DOHH2 (cell line): Measurements from ENCODE around the gene SEMA4D.

Experiments
- H3F3A ChIP-seq: fragments of 200-600 bp; sonication (generic), shearing (Covaris generic); 2 replicates; pipeline ENCODE4 v1.6.0; 2016; ENCODE audit warnings: antibody characterized with exemption, mild to moderate bottlenecking; ENCODE audit not compliant: control insufficient read depth, insufficient read depth
- H3K27ac ChIP-seq: fragments of 200-600 bp; sonication (generic); 2 replicates; pipeline ENCODE4 v1.5.1; 2014; ENCODE audit warnings: low read depth, mild to moderate bottlenecking, low read length, moderate library complexity
- H3K27me3 ChIP-seq: fragments of 200-600 bp; sonication (generic); 2 replicates; pipeline ENCODE4 v1.6.1; 2014; ENCODE audit warnings: mild to moderate bottlenecking, low read length, mixed read lengths; ENCODE audit not compliant: control insufficient read depth
- H3K36me3 ChIP-seq: fragments of 200-600 bp; sonication (generic); 2 replicates; pipeline ENCODE4 v1.6.1; 2014; ENCODE audit warnings: mild to moderate bottlenecking, low read length, moderate library complexity, mixed read lengths; ENCODE audit not compliant: control insufficient read depth
- H3K4me1 ChIP-seq: fragments of 200-600 bp; sonication (generic); 2 replicates; pipeline ENCODE4 v1.6.1; 2014; ENCODE audit warnings: mild to moderate bottlenecking, low read length, mixed read lengths; ENCODE audit not compliant: control insufficient read depth
- H3K4me2 ChIP-seq: fragments of 200-600 bp; sonication (generic); 2 replicates; pipeline ENCODE4 v1.6.0; 2014; ENCODE audit warnings: mild to moderate bottlenecking, low read length, moderate library complexity
- H3K4me3 ChIP-seq: fragments of 200-600 bp; sonication (generic); 2 replicates; pipeline ENCODE4 v1.5.1; 2014; ENCODE audit warnings: mild to moderate bottlenecking, low read length, mixed read lengths
- H3K79me2 ChIP-seq: fragments of 200-600 bp; sonication (generic); 2 replicates; pipeline ENCODE4 v1.6.1; 2014; ENCODE audit warnings: mild to moderate bottlenecking, low read length, mixed read lengths; ENCODE audit not compliant: control insufficient read depth
- H3K9me2 ChIP-seq: fragments of 200-600 bp; sonication (generic); replicated peaks from 2 replicates; pipeline ENCODE4 v1.6.1; 2014; ENCODE audit warnings: mild to moderate bottlenecking, low read length, mixed read lengths; ENCODE audit not compliant: control insufficient read depth
- H3K9me3 ChIP-seq: fragments of 200-600 bp; sonication (generic); 2 replicates; pipeline ENCODE4 v1.6.1; 2014; ENCODE audit warnings: antibody characterized with exemption, low read length, mixed read lengths; ENCODE audit not compliant: control insufficient read depth, insufficient read depth
- H4K20me1 ChIP-seq: fragments of 200-600 bp; sonication (generic); 2 replicates; pipeline ENCODE4 v1.6.0; 2014; ENCODE audit warnings: low read depth, mild to moderate bottlenecking, antibody characterized with exemption, low read length, moderate library complexity; ENCODE audit not compliant: control insufficient read depth, insufficient read depth
- CTCF ChIP-seq: fragments of 200-600 bp; sonication (generic); IDR thresholded peaks from one replicate; pipeline ENCODE4 v1.5.1; 2014; ENCODE audit warnings: antibody characterized with exemption, mild to moderate bottlenecking, low read depth, low read length; ENCODE audit not compliant: poor library complexity, severe bottlenecking
- EZH2phosphoT487 ChIP-seq: fragments of 200-600 bp; sonication (generic); IDR thresholded peaks from 2 replicates; pipeline ENCODE4 v1.6.1; 2017; ENCODE audit warnings: borderline replicate concordance, mild to moderate bottlenecking, antibody characterized with exemption, low read length, moderate library complexity, mixed read lengths

The SEMA4D gene

GRCh38 chr9:89529243-89530035 is 31.5 kb upstream of the SEMA4D start:
- Histone ChIP-seq H3K9me3 (no peaks in the 10 kb centered on the region), H3K36me3 (no peaks in the 10 kb centered on the region), H3K9me2 (no peaks in the 10 kb centered on the region), H3K4me2 (no peak overlapping the region), H3F3A (no peaks in the 10 kb centered on the region), H3K4me1 (peaks cover 7% of the 10 kb centered on the region), H3K27me3 (peaks cover 19% of the 10 kb centered on the region; the same call in 1 of the 2 replicates), H4K20me1 (no peaks in the 10 kb centered on the region), H3K4me3 (no peak overlapping the region), H3K27ac (no peak overlapping the region), H3K79me2 (no peaks in the 10 kb centered on the region)
- TF ChIP-seq EZH2phosphoT487 (no peak), CTCF (no peak)

- H3F3A ChIP-seq, result no peaks in the 10 kb centered on the region
- no peaks in the 10 kb centered on the region for H3K9me3 ChIP-seq
- H3K27ac ChIP-seq, result no peak overlapping the region
- H3K9me2 ChIP-seq, result no peaks in the 10 kb centered on the region
- H4K20me1 ChIP-seq, result no peaks in the 10 kb centered on the region
- TF ChIP-seq CTCF, result no peak
- no peak for TF ChIP-seq EZH2phosphoT487
- H3K4me3 ChIP-seq, result no peak overlapping the region
- no peak overlapping the region for H3K4me2 ChIP-seq
- H3K36me3 ChIP-seq, result no peaks in the 10 kb centered on the region
- peaks cover 25% of the 10 kb centered on the region; the same call in 1 of the 2 replicates for H3K27me3 ChIP-seq
- H3K79me2 ChIP-seq, result no peaks in the 10 kb centered on the region
- H3K4me1 ChIP-seq, result peaks cover 7% of the 10 kb centered on the region
Measured at GRCh38 chr9:89528540-89528939, 30.6 kb upstream of the SEMA4D start.

- no peak overlapping the region for H3K27ac ChIP-seq
- peaks cover 8% of the 10 kb centered on the region for H3K4me1 ChIP-seq
- no peaks in the 10 kb centered on the region for H3F3A ChIP-seq
- H3K27me3 ChIP-seq, result peaks cover 25% of the 10 kb centered on the region; the same call in 1 of the 2 replicates
- no peaks in the 10 kb centered on the region for H4K20me1 ChIP-seq
- H3K36me3 ChIP-seq, result no peaks in the 10 kb centered on the region
- TF ChIP-seq CTCF, result no peak
- no peak for TF ChIP-seq EZH2phosphoT487
- H3K79me2 ChIP-seq, result no peaks in the 10 kb centered on the region
- H3K9me3 ChIP-seq, result no peaks in the 10 kb centered on the region
- no peaks in the 10 kb centered on the region for H3K9me2 ChIP-seq
- H3K4me3 ChIP-seq, result no peak overlapping the region
- H3K4me2 ChIP-seq, result no peak overlapping the region
Measured at GRCh38 chr9:89528131-89528530, 30.2 kb upstream of the SEMA4D start.
